Smooth muscle cell (in vitro differentiated cells): ENCODE results near the gene RBM39. TPM values are rescaled to one million over a fixed set of nuclear protein-coding genes. Genes with fewer than 3 reads are reported as not detected.
"Not testable (repeated sequence)": the region's sequence is repeated elsewhere in the genome, so short reads cannot be mapped to it uniquely, and the experiment has no call there.

Experiments
- DNase-seq: peaks from one replicate; lab custom pipeline; 2025; ENCODE audit not compliant: unreplicated experiment; lab: John Stamatoyannopoulos, UW
- H2AFZ ChIP-seq: fragments of 200-600 bp; sonication (generic); 2 replicates; pipeline ENCODE4 v1.6.0; 2016; ENCODE audit warnings: antibody characterized with exemption, low read depth, mild to moderate bottlenecking
- H3F3A ChIP-seq: fragments of 200-600 bp; sonication (generic); 2 replicates; pipeline ENCODE4 v1.6.0; 2017; ENCODE audit warnings: antibody characterized with exemption, low read depth
- H3K27ac ChIP-seq: fragments of 200-600 bp; sonication (generic); 2 replicates; pipeline ENCODE4 v1.5.1; 2016; ENCODE audit warnings: low read depth, mild to moderate bottlenecking
- H3K27me3 ChIP-seq: fragments of 200-600 bp; sonication (generic); 2 replicates; pipeline ENCODE4 v1.6.1; 2016; ENCODE audit warnings: low read depth, mild to moderate bottlenecking
- H3K36me3 ChIP-seq: fragments of 200-600 bp; sonication (generic); 2 replicates; pipeline ENCODE4 v1.5.1; 2016; ENCODE audit warnings: low read depth
- H3K4me1 ChIP-seq: fragments of 200-600 bp; sonication (generic); 2 replicates; pipeline ENCODE4 v1.5.1; 2016; ENCODE audit warnings: low read depth
- H3K4me2 ChIP-seq: fragments of 200-600 bp; sonication (generic); 2 replicates; pipeline ENCODE4 v1.6.0; 2016; ENCODE audit warnings: mild to moderate bottlenecking
- H3K4me3 ChIP-seq: fragments of 200-600 bp; sonication (generic); 2 replicates; pipeline ENCODE4 v1.5.1; 2016; ENCODE audit warnings: mild to moderate bottlenecking
- H3K79me2 ChIP-seq: fragments of 200-600 bp; sonication (generic); 2 replicates; pipeline ENCODE4 v1.6.0; 2016; ENCODE audit warnings: low read depth, mild to moderate bottlenecking
- H3K9ac ChIP-seq: fragments of 200-600 bp; sonication (generic); 2 replicates; pipeline ENCODE4 v1.6.0; 2016; ENCODE audit warnings: low read depth
- H3K9me3 ChIP-seq: fragments of 200-600 bp; sonication (generic); replicated peaks from 2 replicates; pipeline ENCODE4 v1.5.1; 2016; ENCODE audit warnings: low read depth
- H4K20me1 ChIP-seq: fragments of 200-600 bp; sonication (generic); 2 replicates; pipeline ENCODE4 v1.6.0; 2016; ENCODE audit warnings: low read depth
- CTCF ChIP-seq: fragments of 200-600 bp; sonication (generic); IDR thresholded peaks from 2 replicates; pipeline ENCODE4 v1.5.1; 2017; ENCODE audit warnings: borderline replicate concordance, mild to moderate bottlenecking, antibody characterized with exemption; ENCODE audit not compliant: insufficient read depth, poor library complexity, severe bottlenecking
- WGBS: methylation state at CpG from one replicate; pipeline ENCODE4 v1.1.7; 2016; ENCODE audit warnings: low lambda C conversion rate; 5-methylcytosine and 5-hydroxymethylcytosine counted together
- polyA plus RNA-seq: library from polyadenylated mRNA; unstranded; fragments of >200 nt; fragmentation: Nextera tagmentation; extraction: Ambion mirVana; gene quantifications from 2 replicates; pipeline ENCODE4 v1.2.1, GENCODE V29; 2016
- total RNA-seq: library from RNA; depleted of rRNA; stranded (reverse); fragments of >200 nt; gene quantifications from 2 replicates; pipeline ENCODE4 v1.2.3, GENCODE V29; 2014

RBM39 gene
- total and polyA plus RNA-seq, 2 experiments from 2014 or later, result 139 to 408 TPM

GRCh38 chr20:35783811-35784210, 41.8 kb upstream of the RBM39 start:
- H3K4me3 ChIP-seq, H3F3A ChIP-seq, DNase-seq, H3K27ac ChIP-seq, H2AFZ ChIP-seq, H3K9ac ChIP-seq, H3K4me1 ChIP-seq, H3K9me3 ChIP-seq, H3K36me3 ChIP-seq, H3K27me3 ChIP-seq, H3K4me2 ChIP-seq: not testable (repeated sequence)
- 98% methylated on average over 12 of the region's 12 CpGs for WGBS
- Histone ChIP-seq H4K20me1 (peaks cover 77% of the 10 kb centered on the region), H3K79me2 (peaks cover 82% of the 10 kb centered on the region)

GRCh38 chr20:35776513-35777101, 34.5 kb upstream of the RBM39 start:
- H3K36me3 ChIP-seq, result no peaks in the 10 kb centered on the region
- H2AFZ ChIP-seq, result no peak overlapping the region
- WGBS, result 84% methylated on average over 4 of the region's 4 CpGs
- peaks cover 60% of the 10 kb centered on the region for H4K20me1 ChIP-seq
- peaks cover 4% of the 10 kb centered on the region for H3F3A ChIP-seq
- no peaks in the 10 kb centered on the region for H3K27me3 ChIP-seq
- H3K4me2 ChIP-seq, result no peak overlapping the region
- no peak for TF ChIP-seq CTCF
- no peaks in the 10 kb centered on the region for H3K9me3 ChIP-seq
- DNase-seq, result no peak
- H3K9ac ChIP-seq, result no peak overlapping the region
- no peak overlapping the region for H3K27ac ChIP-seq
- peaks cover 15% of the 10 kb centered on the region for H3K4me1 ChIP-seq
- H3K79me2 ChIP-seq, result peaks cover 85% of the 10 kb centered on the region
- no peak overlapping the region for H3K4me3 ChIP-seq

GRCh38 chr20:35774391-35774790, 32.3 kb upstream of the RBM39 start:
- Histone ChIP-seq H3K4me1 (peaks cover 17% of the 10 kb centered on the region), H3K4me3 (no peak overlapping the region), H2AFZ (no peak overlapping the region), H3K27ac (no peak overlapping the region), H3K36me3 (no peaks in the 10 kb centered on the region), H3K9ac (no peak overlapping the region), H3K9me3 (no peaks in the 10 kb centered on the region), H3K27me3 (no peaks in the 10 kb centered on the region), H3K79me2 (peaks cover 70% of the 10 kb centered on the region), H3F3A (peaks cover 4% of the 10 kb centered on the region), H4K20me1 (peaks cover 40% of the 10 kb centered on the region), H3K4me2 (no peak overlapping the region)
- DNase-seq, result no peak
- no peak for TF ChIP-seq CTCF
- WGBS, result 96% methylated on average over 1 of the region's 1 CpG

- Histone ChIP-seq H3F3A (peaks cover 12% of the 10 kb centered on the region), H3K4me1 (peaks cover 19% of the 10 kb centered on the region), H3K4me2 (peak overlapping the region; percentile 92), H3K27me3 (no peaks in the 10 kb centered on the region), H3K9ac (peak overlapping the region; percentile 86), H2AFZ (no peak overlapping the region), H3K4me3 (peak overlapping the region; percentile 75), H3K27ac (peak overlapping the region; percentile 68), H3K36me3 (no peaks in the 10 kb centered on the region), H3K79me2 (peaks cover 59% of the 10 kb centered on the region), H3K9me3 (no peaks in the 10 kb centered on the region), H4K20me1 (peaks cover 31% of the 10 kb centered on the region)
- TF ChIP-seq CTCF, result no peak
- DNase-seq, result no peak
- WGBS, result 34% methylated on average over 8 of the region's 8 CpGs
Measured at GRCh38 chr20:35773154-35773751, 31.2 kb upstream of the RBM39 start.
